Measurements from ENCODE around the gene SPATA2.

The SPATA2 gene

DNA sequence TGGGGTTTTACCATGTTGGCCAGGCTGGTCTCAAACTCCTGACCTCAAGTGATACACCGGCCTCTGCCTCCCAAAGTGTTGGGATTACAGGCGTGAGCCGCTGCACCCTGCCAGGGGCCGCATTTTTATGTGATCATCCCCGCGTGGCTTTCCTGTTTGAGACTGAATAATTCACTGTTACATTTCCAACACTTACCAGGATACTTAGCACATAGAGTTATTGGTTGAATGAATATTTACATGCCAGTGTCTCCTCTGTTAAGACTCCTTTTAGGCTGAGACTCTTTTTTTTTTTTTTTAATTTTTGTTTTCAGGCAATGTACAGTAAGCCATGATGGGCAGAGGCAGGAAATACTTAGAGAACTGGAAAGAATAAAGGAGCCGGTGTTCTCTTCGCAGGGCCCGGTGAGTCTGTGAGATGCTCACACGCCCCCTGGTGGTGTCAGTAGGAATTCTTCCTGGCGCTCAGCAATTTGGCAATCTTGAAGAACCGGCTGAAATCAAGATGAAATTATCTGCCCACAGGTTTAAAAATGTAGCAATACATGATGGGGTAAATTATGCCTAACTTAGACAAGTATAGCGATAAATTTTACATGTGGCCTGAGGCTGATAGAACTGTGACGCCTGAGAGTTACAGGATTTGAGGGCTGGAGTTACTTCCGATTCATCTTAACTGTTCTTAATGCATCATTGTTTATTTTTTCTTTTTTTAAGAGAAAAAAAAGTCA is 13.2 kb upstream of the SPATA2 start:
- DNase-seq = peak; percentile 77 to 84

- DNase-seq = no peak
These were observed 10.6 kb upstream of the SPATA2 start for GRCh38 chr20:49925901-49926454.

- DNase-seq = no peak
These were observed 8.9 kb upstream of the SPATA2 start for GRCh38 chr20:49924247-49924646.

GRCh38 chr20:49919461-49919860 is 4.1 kb upstream of the SPATA2 start:
- DNase-seq = no peak

GRCh38 chr20:49919009-49919408 is 3.7 kb upstream of the SPATA2 start:
- no peak for DNase-seq

GRCh38 chr20:49918446-49918845 is 3.1 kb upstream of the SPATA2 start:
- DNase-seq = no peak

GRCh38 chr20:49916146-49917002 is 1.0 kb upstream of the SPATA2 start:
- DNase-seq = no peak

- no peak for DNase-seq
These were observed 280 bp downstream of the SPATA2 start for GRCh38 chr20:49915118-49915379.

GRCh38 chr20:49914310-49915117 is 815 bp downstream of the SPATA2 start:
- no peak for DNase-seq

GRCh38 chr20:49913399-49914047 is 1.8 kb downstream of the SPATA2 start:
- DNase-seq = no peak

- DNase-seq = no peak
These were observed 5.0 kb downstream of the SPATA2 start for GRCh38 chr20:49910340-49910706.

- DNase-seq = no peak
These were observed 5.6 kb downstream of the SPATA2 start for GRCh38 chr20:49909499-49910339.

GRCh38 chr20:49908258-49908565 is 7.1 kb downstream of the SPATA2 start:
- no peak for DNase-seq

DNA sequence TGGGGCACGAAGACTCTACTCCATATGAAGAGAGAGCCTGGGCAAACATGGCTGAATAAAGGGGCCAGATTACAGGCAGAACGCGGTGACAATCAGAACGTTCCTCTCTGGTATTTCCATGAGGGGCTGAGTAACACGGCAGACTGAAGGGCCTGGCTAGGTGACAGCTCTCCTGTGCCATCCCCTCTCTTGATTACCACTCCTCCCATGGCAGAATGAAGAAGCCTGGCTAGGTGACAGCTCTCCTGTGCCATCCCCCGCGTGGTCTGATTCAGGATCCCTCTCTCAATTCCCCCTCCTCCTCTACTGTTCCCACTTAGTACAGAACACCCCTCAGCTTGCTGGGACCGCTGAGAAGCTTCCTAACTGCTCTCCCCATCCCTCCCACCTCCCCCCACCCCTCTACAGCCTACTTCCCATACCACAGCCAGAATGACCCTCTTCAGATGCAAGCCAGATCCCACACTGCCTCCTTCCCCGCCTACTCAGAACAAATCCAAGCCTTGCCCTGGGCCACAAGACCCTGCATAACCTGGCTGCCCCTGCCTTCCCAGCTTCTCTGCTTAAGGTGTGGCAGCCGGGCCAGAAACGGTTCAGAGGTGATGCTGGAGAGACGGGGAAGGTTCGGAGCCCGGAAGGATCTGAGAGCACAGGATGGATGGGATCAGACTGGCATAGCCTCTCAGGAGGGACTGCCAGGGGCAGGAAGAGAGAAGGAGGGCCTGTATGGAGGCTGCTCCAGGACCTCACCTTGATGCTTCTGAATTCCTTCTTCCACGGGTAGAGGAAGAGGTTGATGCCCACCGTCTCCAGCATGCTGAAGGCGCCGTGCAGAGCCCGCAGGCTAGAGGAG is 7.7 kb downstream of the SPATA2 start:
- no peak for DNase-seq

- no peak for DNase-seq
These were observed 8.6 kb downstream of the SPATA2 start for GRCh38 chr20:49906615-49907154.

DNA sequence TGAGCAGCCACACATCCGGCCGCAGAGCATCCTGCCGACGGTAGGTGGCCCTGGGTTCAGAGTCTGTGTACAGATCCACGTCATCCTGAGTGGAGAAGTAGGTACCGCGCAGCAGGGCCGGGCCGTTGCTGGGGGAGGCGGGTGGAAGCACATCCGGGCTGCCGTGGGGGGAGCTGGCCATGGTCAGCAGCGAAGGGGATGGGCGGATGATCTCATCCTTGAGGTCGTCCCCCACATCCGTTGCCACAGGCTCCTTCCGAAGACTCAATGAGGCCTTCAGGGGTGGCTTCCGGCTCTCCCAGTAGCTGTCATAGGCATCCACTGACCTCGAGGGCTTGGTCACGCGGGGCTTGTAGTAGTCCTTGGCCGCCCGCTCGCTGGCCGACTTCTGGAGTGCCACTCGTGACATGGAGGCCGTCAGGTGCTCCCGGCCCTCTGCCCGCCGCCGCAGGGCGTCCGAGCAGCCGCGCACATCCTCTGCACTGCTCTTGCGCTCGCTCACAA is 9.2 kb downstream of the SPATA2 start:
- no peak for DNase-seq

- no peak for DNase-seq
These were observed 9.8 kb downstream of the SPATA2 start for GRCh38 chr20:49905415-49906091.

GRCh38 chr20:49904440-49905214 is 10.7 kb downstream of the SPATA2 start:
- no peak for DNase-seq

- no peak for DNase-seq
These were observed 13.7 kb downstream of the SPATA2 start for GRCh38 chr20:49901588-49901987.

All from activated CD4-positive, alpha-beta T cell treated with anti-CD3 and anti-CD28 coated beads for 4 hours (primary cell).